Neural cell (in vitro differentiated cells): Measurements from ENCODE around the gene PEX11A. TPM values are rescaled to one million over a fixed set of nuclear protein-coding genes. Genes with fewer than 3 reads are reported as not detected.

Experiments
- H2AFZ ChIP-seq: fragments of 200-600, 300-800 bp; sonication (generic), shearing (Covaris generic); 2 replicates; pipeline ENCODE4 v1.6.0; 2014; ENCODE audit warnings: low read depth, mild to moderate bottlenecking, antibody characterized with exemption, low read length, moderate library complexity
- H3F3A ChIP-seq: fragments of 200-600 bp; shearing (Covaris generic); 2 replicates; pipeline ENCODE4 v1.6.1; 2016; ENCODE audit warnings: mild to moderate bottlenecking, moderate library complexity, mixed read lengths, antibody characterized with exemption, low read length; ENCODE audit not compliant: insufficient read depth, poor library complexity, severe bottlenecking
- H3K27ac ChIP-seq: fragments of 200-600, 300-800 bp; sonication (generic), shearing (Covaris generic); 2 replicates; pipeline ENCODE4 v1.5.1; 2014; ENCODE audit warnings: mild to moderate bottlenecking, low read length, moderate library complexity
- H3K27me3 ChIP-seq: fragments of 300-800, 200-600 bp; sonication (generic), shearing (Covaris generic); 2 replicates; pipeline ENCODE4 v1.6.0; 2014; ENCODE audit warnings: mild to moderate bottlenecking, low read depth, low read length, moderate library complexity; ENCODE audit not compliant: insufficient read depth
- H3K36me3 ChIP-seq: fragments of 300-800, 200-600 bp; sonication (generic), shearing (Covaris generic); 2 replicates; pipeline ENCODE4 v1.5.1; 2014; ENCODE audit warnings: mild to moderate bottlenecking, antibody characterized with exemption, low read length, moderate library complexity; ENCODE audit not compliant: insufficient read depth
- H3K4me2 ChIP-seq: fragments of 300-800, 200-600 bp; sonication (generic), shearing (Covaris generic); 2 replicates; pipeline ENCODE4 v1.6.0; 2014; ENCODE audit warnings: mild to moderate bottlenecking, low read length
- H3K4me3 ChIP-seq: fragments of 300-800, 200-600 bp; sonication (generic), shearing (Covaris generic); 2 replicates; pipeline ENCODE4 v1.5.1; 2014; ENCODE audit warnings: mild to moderate bottlenecking, low read length, moderate library complexity
- H3K79me2 ChIP-seq: fragments of 200-600 bp; shearing (Covaris generic); replicated peaks from 2 replicates; pipeline ENCODE4 v1.6.0; 2014; ENCODE audit warnings: mild to moderate bottlenecking, low read length, moderate library complexity; ENCODE audit not compliant: insufficient read depth
- H3K9ac ChIP-seq: fragments of 300-800, 200-600 bp; sonication (generic), shearing (Covaris generic); 2 replicates; pipeline ENCODE4 v1.6.1; 2016; ENCODE audit warnings: mild to moderate bottlenecking, low read length, mixed read lengths
- H3K9me2 ChIP-seq: fragments of 200-600 bp; shearing (Covaris generic); 2 replicates; pipeline ENCODE4 v1.6.1; 2016; ENCODE audit warnings: mild to moderate bottlenecking, low read length, mixed read lengths; ENCODE audit not compliant: insufficient read depth
- H3K9me3 ChIP-seq: fragments of 200-600, 300-800 bp; sonication (generic), shearing (Covaris generic); 2 replicates; pipeline ENCODE4 v1.6.1; 2016; ENCODE audit warnings: mild to moderate bottlenecking, mixed run types, low read length, moderate library complexity, mixed read lengths
- H4K20me1 ChIP-seq: fragments of 200-600 bp; shearing (Covaris generic); 2 replicates; pipeline ENCODE4 v1.6.1; 2016; ENCODE audit warnings: mild to moderate bottlenecking, mixed run types; ENCODE audit not compliant: insufficient read depth
- CTCF ChIP-seq: fragments of 450-650 bp; IDR thresholded peaks from 2 replicates; pipeline ENCODE4 v1.5.1; 2014; ENCODE audit warnings: antibody characterized with exemption, mild to moderate bottlenecking, moderate library complexity; ENCODE audit not compliant: poor library complexity, severe bottlenecking
- EP300 ChIP-seq: fragments of 450-650 bp; conservative IDR thresholded peaks from 2 replicates; pipeline ENCODE4 v1.6.1; 2014; ENCODE audit warnings: antibody characterized with exemption, mild to moderate bottlenecking, moderate library complexity; ENCODE audit not compliant: poor library complexity, severe bottlenecking
- EZH2 ChIP-seq: fragments of 200-600, 300-800 bp; shearing (Covaris generic), sonication (generic); IDR thresholded peaks from 2 replicates; pipeline ENCODE4 v1.6.1; 2014; ENCODE audit warnings: antibody characterized with exemption, low read length, borderline replicate concordance, mild to moderate bottlenecking; ENCODE audit not compliant: insufficient read depth, poor library complexity, severe bottlenecking
- MXI1 ChIP-seq: fragments of 450-650 bp; conservative IDR thresholded peaks from 2 replicates; pipeline ENCODE4 v1.6.1; 2014; ENCODE audit warnings: antibody characterized with exemption, mild to moderate bottlenecking; ENCODE audit not compliant: poor library complexity, severe bottlenecking
- POLR2AphosphoS5 ChIP-seq: IDR thresholded peaks from 2 replicates; pipeline ENCODE4 v1.6.1; 2012
- RAD21 ChIP-seq: fragments of 450-650 bp; conservative IDR thresholded peaks from 2 replicates; pipeline ENCODE4 v1.6.1; 2014; ENCODE audit warnings: antibody characterized with exemption, mild to moderate bottlenecking, moderate library complexity
- REST ChIP-seq: IDR thresholded peaks from 2 replicates; pipeline ENCODE4 v1.6.1; 2012; ENCODE audit warnings: borderline replicate concordance
- SMC3 ChIP-seq: fragments of 450-650 bp; conservative IDR thresholded peaks from 2 replicates; pipeline ENCODE4 v1.6.1; 2014; ENCODE audit warnings: antibody characterized with exemption, mild to moderate bottlenecking, moderate library complexity; ENCODE audit not compliant: poor library complexity
- TAF1 ChIP-seq: IDR thresholded peaks from 2 replicates; pipeline ENCODE4 v1.6.1; 2012; ENCODE audit warnings: low read depth
- polyA plus RNA-seq: library from polyadenylated mRNA; depleted of rRNA; stranded (reverse); fragments of >200 nt; gene quantifications from 2 replicates; pipeline ENCODE4 v1.2.3, GENCODE V29; 2014

PEX11A gene
- polyA plus RNA-seq, 1 donor from 2014 or later: 13.6 TPM

- H3K4me3 ChIP-seq: no peak overlapping the region
- H3K9ac ChIP-seq: no peak overlapping the region
- no peaks in the 10 kb centered on the region for H3K9me2 ChIP-seq
- H3K36me3 ChIP-seq: no peaks in the 10 kb centered on the region
- no peak overlapping the region for H2AFZ ChIP-seq
- H3K27me3 ChIP-seq: peaks cover 18% of the 10 kb centered on the region
- no peaks in the 10 kb centered on the region for H3K79me2 ChIP-seq
- TF ChIP-seq EZH2 (no peak), SMC3 (no peak)
- H3K4me2 ChIP-seq: no peak overlapping the region
- H3K9me3 ChIP-seq: no peaks in the 10 kb centered on the region
- H3K27ac ChIP-seq: no peak overlapping the region
- H3F3A ChIP-seq: no peaks in the 10 kb centered on the region
- H4K20me1 ChIP-seq: no peaks in the 10 kb centered on the region
Measured at GRCh38 chr15:89667706-89667960, 22.9 kb downstream of the PEX11A start.

- no peaks in the 10 kb centered on the region for H3K9me2 ChIP-seq
- no peaks in the 10 kb centered on the region for H3K36me3 ChIP-seq
- TF ChIP-seq TAF1 (no peak), MXI1 (no peak), SMC3 (no peak), EZH2 (no peak), POLR2AphosphoS5 (no peak), EP300 (no peak), CTCF (no peak), REST (no peak), RAD21 (no peak)
- H3K79me2 ChIP-seq: no peaks in the 10 kb centered on the region
- peaks cover 18% of the 10 kb centered on the region for H3K27me3 ChIP-seq
- H4K20me1 ChIP-seq: no peaks in the 10 kb centered on the region
- no peak overlapping the region for H3K4me3 ChIP-seq
- no peak overlapping the region for H3K9ac ChIP-seq
- H2AFZ ChIP-seq: no peak overlapping the region
- H3K27ac ChIP-seq: no peak overlapping the region
- H3K9me3 ChIP-seq: no peaks in the 10 kb centered on the region
- no peaks in the 10 kb centered on the region for H3F3A ChIP-seq
- H3K4me2 ChIP-seq: no peak overlapping the region
Measured at GRCh38 chr15:89666858-89667705, 23.5 kb downstream of the PEX11A start.
